ENCODE measurements around the gene OR8B12. TPM values are rescaled to one million over a fixed set of nuclear protein-coding genes. Genes with fewer than 3 reads are reported as not detected.

OR8B12 gene
- total RNA-seq, 2 donors from 2014 or later: not detected

DNA sequence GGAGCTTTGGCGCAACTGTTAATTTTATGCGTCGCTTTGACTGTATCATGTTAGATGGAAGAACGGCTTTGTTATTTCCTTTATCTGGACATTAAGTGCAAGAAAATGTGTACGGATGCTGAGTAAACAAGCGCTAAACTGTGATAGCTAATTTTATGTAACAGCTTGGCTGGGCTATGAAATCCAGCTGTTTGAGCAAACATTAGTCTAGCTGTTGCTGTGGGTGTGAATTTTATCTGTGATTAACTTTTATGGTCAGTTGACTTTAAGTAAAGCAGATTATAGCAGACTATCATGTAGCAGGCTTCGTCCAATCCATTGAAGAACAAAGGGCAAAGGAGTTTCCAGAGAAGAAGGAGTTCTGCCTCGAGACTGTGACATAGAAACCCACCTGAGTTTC is 40.3 kb upstream of the OR8B12 start:
- Histone ChIP-seq H3K4me1 (no peaks in the 10 kb centered on the region), H3K9ac (ENCODE audit: low read depth in 2 of 2, low read length in 2 of 2) (no peak overlapping the region), H3K27ac (no peak overlapping the region), H3K9me3 (no peaks in the 10 kb centered on the region), H3K27me3 (no peaks in the 10 kb centered on the region), H3K4me3 (no peak overlapping the region), H3K36me3 (no peaks in the 10 kb centered on the region)
- intact Hi-C loops (cut with DNase I): no loop called here
- DNase-seq: no peak
- TF ChIP-seq, protein P1, sequence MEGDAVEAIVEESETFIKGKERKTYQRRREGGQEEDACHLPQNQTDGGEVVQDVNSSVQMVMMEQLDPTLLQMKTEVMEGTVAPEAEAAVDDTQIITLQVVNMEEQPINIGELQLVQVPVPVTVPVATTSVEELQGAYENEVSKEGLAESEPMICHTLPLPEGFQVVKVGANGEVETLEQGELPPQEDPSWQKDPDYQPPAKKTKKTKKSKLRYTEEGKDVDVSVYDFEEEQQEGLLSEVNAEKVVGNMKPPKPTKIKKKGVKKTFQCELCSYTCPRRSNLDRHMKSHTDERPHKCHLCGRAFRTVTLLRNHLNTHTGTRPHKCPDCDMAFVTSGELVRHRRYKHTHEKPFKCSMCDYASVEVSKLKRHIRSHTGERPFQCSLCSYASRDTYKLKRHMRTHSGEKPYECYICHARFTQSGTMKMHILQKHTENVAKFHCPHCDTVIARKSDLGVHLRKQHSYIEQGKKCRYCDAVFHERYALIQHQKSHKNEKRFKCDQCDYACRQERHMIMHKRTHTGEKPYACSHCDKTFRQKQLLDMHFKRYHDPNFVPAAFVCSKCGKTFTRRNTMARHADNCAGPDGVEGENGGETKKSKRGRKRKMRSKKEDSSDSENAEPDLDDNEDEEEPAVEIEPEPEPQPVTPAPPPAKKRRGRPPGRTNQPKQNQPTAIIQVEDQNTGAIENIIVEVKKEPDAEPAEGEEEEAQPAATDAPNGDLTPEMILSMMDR (IDR thresholded peaks at IDR 0.05): no peak

DNA sequence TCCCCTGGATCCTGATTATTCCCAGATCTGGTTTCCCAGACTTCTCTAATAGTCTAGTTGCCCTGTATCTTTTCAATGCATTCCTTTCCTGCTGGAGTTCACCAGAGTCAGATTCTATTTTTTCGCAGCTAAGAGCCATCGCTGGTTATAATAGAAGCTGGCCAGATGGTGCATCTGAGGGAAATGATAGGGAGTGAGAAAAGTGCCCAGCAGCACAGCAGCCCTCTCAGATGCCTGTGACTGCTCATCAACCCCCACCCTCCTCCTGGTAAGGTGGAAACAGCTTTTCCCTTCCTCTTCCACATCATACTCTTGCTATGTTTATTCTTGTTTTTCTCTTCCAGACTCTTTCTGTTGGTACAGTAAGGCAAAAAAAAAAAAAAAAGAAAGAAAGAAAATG is 39.1 kb upstream of the OR8B12 start:
- Histone ChIP-seq H3K4me3 (no peak overlapping the region), H3K9me3 (no peaks in the 10 kb centered on the region), H3K4me1 (no peaks in the 10 kb centered on the region), H3K27ac (no peak overlapping the region), H3K36me3 (no peaks in the 10 kb centered on the region), H3K27me3 (no peaks in the 10 kb centered on the region), H3K9ac (ENCODE audit: low read depth in 2 of 2, low read length in 2 of 2) (no peak overlapping the region)
- DNase-seq: no peak
- intact Hi-C loops (cut with DNase I): no loop called here
- TF ChIP-seq, protein P1 (IDR thresholded peaks at IDR 0.05): no peak

- no peaks in the 10 kb centered on the region for H3K27me3 ChIP-seq
- no peak for DNase-seq
- intact Hi-C loops (cut with DNase I): no loop called here
Measured at GRCh38 chr11:124581817-124582216, 38.4 kb upstream of the OR8B12 start.

DNA sequence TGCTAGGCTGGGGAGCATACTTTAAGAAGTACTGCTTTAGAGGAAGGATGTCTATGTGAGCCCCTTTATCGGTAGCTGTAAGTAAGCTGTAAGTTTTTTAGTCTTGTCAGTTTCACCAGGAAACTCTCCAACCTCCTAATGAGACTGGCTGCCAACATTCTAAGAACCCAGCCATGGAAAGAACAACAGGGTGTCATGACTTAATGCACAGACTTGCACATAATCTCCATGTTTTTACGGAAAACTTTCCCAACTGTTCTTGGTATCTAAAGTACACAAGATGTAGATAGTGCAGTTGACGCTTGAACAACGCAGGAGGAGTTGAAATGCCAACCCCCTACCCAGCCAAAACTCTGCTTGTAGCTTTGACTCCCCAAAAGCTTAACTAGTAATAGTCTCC is 35.3 kb upstream of the OR8B12 start:
- no peak for DNase-seq
- Histone ChIP-seq H3K9me3 (no peaks in the 10 kb centered on the region), H3K9ac (ENCODE audit: low read depth in 2 of 2, low read length in 2 of 2) (no peak overlapping the region), H3K4me3 (no peak overlapping the region), H3K36me3 (no peaks in the 10 kb centered on the region), H3K27ac (no peak overlapping the region), H3K27me3 (no peaks in the 10 kb centered on the region), H3K4me1 (no peaks in the 10 kb centered on the region)
- TF ChIP-seq, protein P1 (IDR thresholded peaks at IDR 0.05): no peak
- intact Hi-C loops (cut with DNase I): no loop called here

More at GRCh38 chr11:124581817-124582216, 38.4 kb upstream of the OR8B12 start:
- H3K9ac ChIP-seq (ENCODE audit: low read depth in 2 of 2, low read length in 2 of 2): no peak overlapping the region
- TF ChIP-seq, protein P1 (IDR thresholded peaks at IDR 0.05): no peak
- no peaks in the 10 kb centered on the region for H3K4me1 ChIP-seq
- no peak overlapping the region for H3K27ac ChIP-seq
- no peaks in the 10 kb centered on the region for H3K9me3 ChIP-seq
- H3K36me3 ChIP-seq: no peaks in the 10 kb centered on the region
- no peak overlapping the region for H3K4me3 ChIP-seq

GRCh38 chr11:124577716-124578427 is 34.4 kb upstream of the OR8B12 start:
- no peak overlapping the region for H3K4me3 ChIP-seq
- TF ChIP-seq, protein P1 (IDR thresholded peaks at IDR 0.05): no peak
- no peak for DNase-seq
- no peaks in the 10 kb centered on the region for H3K36me3 ChIP-seq
- no peak overlapping the region for H3K27ac ChIP-seq
- intact Hi-C loops (cut with DNase I): no loop called here
- no peaks in the 10 kb centered on the region for H3K27me3 ChIP-seq
- no peaks in the 10 kb centered on the region for H3K4me1 ChIP-seq
- H3K9me3 ChIP-seq: no peaks in the 10 kb centered on the region
- H3K9ac ChIP-seq (ENCODE audit: low read depth in 2 of 2, low read length in 2 of 2): no peak overlapping the region

All from colonic mucosa (tissue), 4 donors.